HG03025 (cell line): ENCODE measurements around the gene RMI2.

Experiments
- ATAC-seq: cut with Tn5 transposase; IDR thresholded peaks from one replicate; pipeline ENCODE4 v1.9.1; 2021; ENCODE audit warnings: mild to moderate bottlenecking, moderate library complexity; ENCODE audit not compliant: unreplicated experiment, low FRiP score

Gene RMI2

DNA sequence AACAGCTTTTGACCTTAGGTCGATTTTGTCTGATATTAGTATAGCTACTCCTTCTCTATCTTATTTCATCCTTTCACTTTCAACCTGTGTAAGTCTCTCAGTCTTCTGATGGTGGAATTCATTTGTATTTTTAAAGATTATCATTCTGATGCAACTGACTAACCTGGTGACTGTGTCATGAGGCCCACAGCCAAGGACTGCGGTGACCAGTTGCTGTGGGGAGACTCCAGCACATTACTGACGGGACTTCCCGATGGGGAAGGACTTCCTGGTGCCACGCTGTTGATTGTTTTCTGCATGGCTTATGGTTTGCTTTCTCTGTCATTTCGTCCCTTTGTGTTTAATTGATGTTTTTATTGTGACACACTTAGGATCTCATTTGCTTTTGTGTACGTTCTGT, 34.2 kb downstream of the RMI2 start:
- no peak for ATAC-seq

DNA sequence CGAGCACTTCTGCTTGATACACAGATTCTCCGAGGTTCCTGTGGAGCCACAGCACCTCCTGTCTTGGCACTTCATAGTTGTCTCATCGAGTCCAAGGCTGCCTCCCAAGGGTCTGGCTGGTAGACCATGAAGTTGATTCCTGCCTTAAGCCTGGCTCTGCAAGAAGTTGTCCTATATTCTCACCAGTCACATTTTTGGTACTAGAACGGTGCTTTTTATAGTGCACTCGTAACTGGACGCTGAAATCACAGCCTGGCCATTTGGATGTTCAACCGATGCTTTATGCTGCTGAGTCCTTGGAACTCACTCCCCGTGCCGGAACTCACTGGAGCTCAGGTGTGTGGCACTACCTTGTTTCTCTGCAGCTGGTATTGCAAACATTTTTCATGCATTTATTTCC, 35.6 kb downstream of the RMI2 start:
- no peak for ATAC-seq

DNA sequence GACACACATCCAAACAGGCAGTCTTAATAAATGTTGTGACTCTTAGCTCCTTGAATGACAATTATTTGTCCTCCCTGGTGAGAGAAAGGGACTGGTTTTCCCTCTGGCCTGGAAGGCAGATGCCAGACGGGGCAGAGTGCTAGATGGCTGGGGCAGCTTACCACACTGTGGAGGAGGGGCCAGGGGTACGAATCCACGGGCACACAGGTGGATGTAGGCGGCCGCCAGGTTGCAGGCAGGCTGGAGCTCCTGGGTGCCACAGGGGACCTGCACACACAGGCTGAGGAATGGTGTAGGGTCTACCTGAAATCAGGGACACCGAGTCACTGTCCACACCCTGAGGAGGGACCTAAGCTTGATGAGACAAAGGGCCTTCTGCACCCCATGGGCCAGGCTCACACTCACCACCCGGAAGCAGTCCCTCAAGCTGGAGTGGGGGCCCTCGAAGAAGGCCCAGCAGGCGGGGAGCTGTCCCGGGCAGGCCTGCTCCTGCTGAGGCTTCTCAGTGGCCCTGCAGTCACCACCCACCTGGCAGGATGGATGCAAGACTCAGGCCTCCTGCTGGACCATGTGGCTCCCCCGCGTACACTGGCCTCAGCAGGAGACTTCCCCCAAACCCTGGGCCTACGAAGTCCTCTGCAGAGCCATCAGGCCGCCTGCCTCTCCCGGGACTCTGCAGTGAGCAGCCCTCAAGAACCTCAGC, 38.4 kb downstream of the RMI2 start:
- no peak for ATAC-seq

DNA sequence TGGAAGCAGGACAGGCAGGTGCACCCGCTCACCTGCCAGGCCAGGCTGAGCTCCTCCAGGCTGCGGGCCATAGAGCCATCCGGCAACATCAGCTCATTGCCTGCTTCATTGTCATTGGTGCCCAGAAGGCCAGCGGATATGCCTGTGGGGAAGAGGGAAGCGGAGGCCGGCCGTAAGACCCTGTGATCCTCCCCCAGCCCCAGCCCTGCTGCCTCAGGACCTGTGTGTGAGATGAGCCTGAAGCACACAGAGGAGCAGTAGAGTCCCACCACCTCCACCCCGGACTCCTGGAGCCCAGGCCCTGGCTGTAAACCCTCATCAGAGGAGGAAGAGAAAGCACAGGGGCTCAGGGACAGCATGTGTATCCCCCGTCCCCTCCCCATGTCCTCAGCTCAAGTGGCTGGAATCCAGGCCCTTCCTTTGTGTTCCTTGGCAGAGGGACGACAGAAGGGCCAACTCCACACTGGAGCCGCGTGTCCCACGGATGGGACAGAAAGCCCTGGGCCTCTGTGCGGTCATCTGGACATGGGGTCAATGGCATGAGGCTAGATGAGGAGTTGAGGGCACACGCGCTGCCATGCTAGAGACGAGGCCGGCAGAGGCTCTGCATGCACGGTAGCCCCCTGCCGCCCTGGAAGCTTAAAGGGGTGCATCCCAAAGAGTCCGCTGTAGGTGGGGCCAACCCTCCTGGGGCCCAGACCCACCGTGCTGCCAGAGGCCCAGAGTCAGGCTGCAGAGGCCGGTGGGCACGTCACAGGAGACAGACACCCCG, 39.1 kb downstream of the RMI2 start:
- ATAC-seq: no peak

DNA sequence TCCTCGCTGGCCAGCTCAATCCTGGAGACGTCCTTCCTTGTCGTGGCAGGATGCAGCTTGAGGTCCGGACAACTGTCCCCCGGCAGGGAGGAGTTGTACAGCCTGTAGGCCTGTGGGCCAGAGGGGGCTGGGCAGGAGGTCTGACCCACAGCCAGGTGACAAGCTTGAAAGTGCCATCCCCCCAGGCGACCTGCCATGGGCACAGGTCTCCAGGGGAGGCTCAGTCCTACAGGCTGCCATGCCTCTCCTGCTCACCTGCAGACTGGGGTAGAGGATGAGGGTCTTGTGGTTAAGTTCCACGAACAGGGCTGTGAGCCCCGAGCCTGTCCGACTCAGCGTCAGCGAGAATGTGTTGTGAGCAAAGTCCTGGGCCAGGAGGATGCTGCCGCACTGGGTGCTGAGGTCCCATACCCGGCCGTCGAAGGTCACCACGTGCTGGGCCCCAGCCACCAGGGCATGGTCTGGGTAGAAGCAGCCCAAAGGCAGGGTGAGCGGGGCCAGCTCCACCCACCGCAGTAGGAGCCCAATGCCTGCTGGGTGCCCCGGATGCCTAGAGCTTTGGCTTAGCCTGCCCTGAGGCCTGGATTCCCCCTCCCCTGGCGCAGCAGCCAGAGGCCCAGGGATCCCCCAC, 39.8 kb downstream of the RMI2 start:
- no peak for ATAC-seq

DNA sequence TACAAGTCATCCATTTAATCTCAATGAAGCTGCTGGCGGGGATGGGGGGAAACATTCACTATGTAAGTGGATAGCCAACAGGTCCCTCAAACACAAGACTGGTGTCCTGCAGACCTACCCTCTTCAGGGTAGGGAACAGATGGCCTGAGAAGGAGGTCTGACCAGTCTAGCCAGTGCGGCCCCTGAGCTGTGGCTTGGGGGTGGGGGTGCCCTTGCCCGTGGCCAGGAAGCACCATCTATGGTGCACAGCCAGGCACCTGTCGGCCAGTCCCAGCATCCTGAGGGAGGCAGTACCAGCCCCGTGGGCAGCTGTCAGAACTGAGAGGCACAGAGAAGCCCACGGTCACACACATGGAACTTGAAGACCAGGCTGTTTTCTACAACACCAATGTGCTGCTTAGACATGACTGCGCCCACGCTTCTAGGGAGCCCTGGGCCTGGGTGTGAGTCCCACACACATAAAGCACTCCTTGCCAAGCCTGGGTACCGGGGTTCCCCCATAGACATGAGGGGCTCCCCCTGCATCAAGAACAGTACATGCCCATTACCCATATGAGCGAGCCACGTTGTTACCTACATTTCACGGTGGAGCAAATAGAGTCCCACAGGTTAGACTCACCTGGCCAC, 40.9 kb downstream of the RMI2 start:
- ATAC-seq: no peak

DNA sequence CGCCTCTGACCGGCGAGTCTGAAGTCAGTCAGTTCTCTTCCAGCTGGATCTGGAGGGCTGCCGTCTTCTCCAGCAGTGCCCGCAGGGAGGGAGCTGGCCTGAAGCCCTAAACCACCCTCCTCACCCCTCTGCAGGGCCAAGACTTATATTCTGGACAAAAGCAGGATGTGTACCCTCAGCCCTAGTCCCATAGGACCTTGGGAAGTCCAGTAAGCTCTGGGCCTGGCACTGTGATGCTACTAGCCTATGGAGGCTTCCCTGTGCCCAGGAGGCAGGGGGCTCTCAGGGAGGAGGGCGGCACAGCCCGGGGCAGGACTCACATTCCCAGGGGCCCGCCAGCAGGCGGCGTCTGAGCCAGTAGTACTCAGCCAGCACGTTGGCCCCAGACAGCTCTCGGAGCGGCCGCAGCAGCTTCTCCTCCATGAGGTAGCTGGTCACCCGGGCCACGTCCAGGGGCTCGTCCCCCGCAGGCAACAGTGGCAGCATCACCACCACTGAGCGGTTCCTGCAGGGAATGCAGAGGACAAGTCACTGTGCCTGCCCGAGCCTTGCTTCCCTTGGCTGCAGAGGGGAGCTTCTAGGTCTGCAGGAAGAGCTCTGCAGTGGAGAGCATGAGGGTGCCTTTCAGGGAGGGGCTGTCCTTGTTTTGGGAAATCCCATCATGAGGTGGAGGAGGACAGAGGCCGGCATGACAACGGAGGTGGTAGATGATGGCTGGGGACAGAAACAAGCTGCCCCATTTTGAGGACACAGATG, 41.7 kb downstream of the RMI2 start:
- ATAC-seq: no peak

DNA sequence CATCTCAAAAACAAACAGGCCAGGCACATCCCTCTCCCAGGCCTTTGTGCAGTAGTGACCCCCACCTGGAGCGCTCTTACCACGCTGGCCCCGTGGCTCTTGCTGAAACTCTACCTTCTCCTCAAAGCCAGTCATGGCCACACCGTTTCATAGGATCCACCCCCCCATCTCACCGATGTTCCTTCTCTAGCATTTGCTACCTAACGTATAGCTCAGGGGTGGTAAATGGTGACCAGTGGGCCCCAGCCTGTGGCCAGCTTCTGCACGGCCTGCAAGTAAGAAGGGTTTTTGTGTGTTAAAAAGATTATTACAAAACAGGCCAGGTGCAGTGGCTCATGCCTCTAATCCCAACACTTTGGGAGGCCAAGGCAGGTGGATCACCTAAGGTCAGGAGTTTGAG, 43.8 kb downstream of the RMI2 start:
- ATAC-seq: no peak

DNA sequence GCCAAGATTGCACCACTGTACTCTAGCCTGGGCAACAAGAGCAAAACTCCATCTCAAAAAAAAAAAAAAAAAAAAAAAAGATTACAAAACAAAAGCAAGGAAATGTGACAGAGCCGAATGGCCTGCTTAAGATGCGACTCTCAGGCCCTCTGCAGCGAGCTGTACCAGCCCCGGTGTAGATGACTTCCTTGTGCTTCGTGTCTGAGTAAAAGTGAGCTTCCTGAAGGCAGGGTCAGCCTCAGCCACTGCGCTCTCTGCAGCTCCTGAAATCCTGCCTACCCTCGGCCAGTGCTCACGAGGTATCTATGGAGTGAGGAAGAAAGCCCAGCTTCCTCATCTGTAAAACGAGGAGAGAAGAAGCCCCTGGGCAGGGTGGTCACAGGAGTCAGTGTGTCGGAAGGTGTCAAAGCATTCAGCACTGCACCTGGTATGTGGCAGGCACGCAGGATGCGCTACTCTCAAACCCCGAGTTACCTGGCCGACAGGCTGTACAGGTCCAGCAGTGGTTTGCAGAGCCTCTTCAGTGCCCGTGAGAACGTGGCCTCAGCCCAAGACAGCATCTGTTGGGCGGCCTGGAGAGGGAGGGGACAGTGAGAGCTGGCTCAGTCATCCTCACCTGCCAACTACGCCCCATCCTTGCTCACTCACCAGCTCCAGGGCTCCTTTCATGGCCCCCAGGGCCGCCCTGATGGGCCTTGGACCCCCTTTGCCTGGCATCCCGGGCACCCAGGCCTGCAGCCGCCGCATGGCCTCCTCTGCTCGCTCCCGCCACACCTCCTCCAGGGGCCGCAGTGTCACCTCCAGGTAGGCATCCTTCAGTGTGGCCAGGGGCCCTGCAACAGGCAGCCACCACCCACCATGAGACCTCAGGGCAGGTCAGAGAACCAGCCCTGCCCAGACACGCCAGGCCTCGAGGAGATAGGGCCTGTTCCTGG, 44.6 kb downstream of the RMI2 start:
- no peak for ATAC-seq

DNA sequence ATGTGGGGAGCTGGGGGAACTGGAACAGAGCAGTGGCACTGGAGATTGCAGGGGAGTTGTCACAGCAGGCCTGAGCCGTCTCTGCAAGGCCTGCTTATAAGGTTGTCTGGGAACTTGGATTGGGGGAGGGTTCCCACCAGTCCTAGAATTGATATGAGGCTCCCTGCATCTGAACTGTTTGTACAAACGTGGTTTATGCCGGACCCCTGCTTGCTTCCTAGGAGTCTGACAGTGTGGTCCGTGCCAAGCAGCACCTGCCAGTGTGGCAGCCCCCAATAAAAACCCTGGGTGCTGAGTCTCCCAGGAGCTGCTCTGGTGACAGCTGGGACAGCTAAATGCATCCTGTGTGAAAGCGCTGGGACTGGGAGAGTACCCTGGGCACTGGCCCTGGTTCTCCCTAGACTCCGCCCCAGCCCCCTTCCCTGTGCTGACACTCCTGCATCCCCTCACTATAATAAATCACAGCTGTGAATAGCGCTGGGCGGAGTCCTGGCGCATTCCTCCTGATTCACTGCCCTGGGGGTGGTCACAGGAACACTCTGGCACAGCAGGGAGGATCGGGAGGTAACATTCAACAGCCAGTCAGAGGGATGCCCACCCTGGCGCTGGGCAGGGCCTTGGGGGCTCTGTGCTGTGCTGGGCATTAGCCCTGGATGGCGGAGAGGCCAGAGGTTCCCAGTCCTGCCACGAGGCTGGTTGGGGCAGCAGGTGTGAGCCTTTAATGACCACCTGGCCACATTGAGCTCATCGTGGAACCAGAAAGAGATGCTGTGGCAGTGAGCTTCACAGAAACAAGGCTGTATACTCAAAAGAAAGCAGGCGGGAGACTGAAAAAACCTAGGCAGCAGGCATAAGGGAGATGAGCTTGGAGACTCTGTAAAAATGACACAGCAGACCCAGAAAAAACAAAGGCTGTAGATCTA, 45.6 kb downstream of the RMI2 start:
- ATAC-seq: no peak

DNA sequence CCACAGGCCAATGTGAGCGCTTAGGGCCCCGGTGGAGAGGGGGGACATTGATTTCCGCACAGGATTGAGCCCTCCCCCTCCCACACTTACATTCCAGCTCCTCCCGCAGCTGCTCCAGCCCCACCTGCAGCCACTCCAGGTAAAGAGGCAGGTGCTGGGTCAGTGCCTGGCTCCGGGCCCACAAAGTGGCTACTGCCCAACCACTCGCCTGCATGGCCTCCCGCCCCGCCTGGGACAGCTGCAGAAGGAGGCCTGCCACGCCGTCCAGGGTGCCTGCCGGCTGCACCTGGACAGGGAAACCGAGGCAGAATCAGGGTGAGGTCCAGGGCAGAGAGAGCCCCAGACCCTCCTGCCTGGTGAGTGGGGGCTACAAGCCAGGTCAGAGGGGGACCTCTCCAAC, 46.3 kb downstream of the RMI2 start:
- no peak for ATAC-seq

DNA sequence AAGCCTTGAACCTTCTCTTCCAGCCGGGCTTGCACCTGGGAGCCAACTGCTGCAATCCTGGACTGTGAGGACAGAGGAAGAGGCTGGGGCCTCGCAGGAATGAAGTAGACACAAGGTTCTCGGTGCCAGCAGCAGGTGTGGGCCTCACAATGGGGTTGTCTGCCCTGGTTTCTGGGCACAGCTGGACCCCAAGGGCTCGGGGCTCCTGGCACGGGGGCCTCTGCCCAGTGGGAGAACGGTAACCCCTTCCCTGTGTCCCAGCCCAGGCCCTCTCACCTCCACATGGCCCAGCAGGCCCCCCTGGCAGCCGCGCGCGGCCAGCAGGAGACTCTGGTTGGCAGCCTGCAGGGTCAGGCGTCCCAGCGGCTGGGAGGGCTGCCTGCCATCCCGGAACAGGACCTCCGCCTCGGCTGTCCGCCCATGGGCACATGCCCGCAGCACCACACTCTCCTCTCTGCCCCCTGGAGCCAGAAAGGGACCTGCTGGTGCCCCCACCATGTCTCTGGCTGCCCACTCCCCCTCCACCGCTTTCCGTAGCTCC, 46.9 kb downstream of the RMI2 start:
- no peak for ATAC-seq

DNA sequence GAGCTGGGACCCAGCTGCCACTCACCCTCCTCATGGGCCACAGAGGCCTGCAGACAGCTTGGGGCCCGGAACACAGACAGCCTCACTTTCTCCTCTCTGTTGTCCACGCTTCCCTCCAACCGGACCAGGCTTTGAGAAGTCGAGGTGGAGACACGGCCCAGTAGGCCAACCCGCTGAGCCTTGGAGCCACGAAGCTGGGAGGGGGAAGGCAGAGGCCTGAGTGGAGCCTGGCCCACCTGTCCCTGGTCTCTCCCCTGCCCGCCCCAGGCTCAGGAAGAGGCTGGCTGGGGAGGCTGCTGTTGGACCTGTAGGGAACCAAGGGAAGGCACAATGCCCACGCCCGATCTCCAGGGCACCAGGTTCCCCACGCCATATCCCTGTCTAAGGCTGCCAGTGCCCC, 48.1 kb downstream of the RMI2 start:
- ATAC-seq: no peak

DNA sequence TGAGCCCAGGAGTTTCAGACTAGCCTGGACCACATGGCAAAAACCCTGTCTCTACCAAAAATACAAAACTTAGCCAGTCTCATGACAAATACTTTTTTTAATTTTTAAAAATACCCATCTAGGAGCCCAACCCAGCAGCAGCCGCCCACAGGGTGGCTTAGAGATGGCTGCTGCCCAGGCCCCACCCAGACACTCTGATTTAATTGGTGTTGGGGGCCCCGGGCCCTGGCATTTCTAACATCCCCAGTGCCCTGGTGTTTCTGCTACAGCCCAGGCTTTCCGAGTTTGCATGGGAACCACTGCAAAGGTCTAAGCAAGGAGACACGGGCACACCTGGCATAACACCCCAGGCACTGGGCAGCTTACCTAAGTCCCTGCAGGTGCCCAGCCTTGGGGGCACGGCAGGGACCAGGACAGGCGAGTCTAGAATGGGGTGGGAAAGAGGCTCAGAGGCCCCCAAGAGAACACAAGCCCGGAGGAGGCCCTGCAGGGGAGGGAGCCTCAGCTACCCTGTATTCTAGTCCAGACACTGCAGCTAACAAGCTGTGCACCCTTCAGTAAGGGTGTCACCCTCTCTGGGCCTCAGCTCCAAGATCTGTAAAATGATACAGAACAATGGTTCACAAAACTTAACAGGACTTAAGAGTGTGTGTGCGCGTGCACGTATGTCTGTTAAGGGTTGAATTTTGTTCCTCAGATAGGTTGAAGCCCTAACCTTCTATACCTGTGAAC, 48.8 kb downstream of the RMI2 start:
- ATAC-seq: no peak

DNA sequence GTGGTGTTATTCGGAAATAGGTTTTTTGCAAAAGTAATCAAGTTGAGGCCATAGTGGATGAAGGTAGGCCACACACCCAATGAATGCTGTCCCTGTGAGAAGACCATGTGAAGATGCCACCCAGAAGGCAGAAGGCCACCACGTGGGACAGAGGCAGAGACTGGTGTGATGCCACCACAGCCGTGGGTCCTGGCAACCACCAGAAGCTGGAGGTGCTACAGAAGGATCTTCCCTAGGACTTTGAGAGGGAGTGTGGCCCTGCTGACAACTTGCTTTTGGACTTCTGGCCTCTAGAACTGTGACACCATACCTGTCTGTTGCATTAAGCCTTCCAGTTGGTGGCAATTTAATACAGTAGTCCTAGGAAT, 49.3 kb downstream of the RMI2 start:
- no peak for ATAC-seq

DNA sequence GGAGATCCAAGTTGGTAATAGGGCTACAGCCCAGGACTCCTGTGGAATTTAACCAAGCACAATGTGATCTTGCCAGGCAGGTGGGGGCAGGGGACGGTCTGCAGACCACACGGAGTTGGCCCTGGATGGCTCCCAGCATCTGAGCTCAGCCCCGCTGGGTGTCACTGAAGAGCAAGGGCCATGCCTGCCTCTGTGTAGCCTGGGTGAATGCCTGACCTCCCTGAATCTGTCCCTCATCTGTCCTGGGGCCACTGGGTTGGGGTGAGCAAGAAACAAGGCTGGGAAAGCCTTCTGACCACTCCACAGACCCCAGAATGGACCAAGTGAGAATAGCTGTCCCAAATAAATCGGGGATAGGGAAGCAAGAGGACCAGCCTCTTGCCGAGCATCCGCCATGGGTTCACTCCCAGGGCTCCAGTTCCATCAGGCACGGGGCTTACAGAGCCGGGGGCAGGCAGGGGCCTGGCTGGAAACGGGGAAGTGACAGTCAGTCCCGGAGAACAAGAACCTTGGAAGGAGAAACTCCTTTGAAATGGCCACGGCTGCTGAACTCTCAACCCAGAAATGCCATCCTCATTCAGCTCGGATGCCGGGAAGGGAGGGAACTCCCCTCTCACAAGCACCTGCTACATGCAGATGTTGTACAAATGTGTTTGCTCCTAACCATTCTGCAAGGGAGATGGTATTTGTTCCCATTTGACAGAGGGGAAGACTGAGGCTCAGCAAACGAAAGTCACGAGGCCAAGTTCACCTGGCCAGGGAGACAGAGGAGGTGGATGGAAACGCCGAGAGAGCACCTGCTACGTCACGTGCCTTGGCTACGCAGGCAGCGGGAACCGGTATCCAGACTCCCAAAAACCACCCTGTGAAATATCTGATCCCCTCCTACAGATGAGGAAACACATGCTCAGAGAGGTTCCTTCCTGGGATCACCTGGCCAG, 50.0 kb downstream of the RMI2 start:
- ATAC-seq: no peak

DNA sequence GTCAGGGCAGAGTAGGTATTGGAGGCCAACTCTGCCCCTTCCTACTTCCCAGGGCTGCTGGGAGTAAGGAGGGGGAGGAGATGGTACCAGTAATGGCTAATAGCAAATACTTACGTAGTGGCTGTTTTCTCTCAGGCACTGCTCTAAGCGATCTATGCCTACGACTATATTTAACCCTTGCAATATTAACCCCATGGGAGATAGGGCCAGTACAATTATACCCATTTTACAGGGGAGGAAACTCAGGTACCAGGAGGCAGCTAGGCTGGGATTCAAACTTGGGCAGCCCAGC, 50.6 kb downstream of the RMI2 start:
- ATAC-seq: no peak
